NCI-H2107 (cell line): ENCODE results near the gene SSBP4.

Source experiments
- DNase-seq: peaks from one replicate; lab custom pipeline; 2025; lab: John Stamatoyannopoulos, UW

SSBP4 gene

DNA sequence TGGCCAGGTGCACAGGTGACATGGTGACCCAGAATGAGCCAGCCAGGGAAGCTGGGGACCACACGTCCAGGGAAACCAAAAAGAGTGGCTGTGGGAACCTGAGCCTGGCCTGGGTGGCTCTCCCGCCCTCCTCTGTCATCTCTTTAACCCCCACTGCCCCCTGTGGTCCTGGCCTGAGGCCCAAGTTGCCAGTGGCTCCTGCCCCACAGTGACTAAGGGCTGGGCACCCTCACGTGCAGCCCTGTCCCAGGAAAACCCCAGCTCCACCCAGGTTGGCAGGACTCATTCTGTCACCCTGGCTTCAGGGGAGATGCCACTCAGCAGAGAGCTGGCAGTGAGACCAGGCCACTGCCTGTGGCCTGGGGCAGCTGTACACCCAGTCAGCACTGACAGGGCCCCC, 49.3 kb downstream of the SSBP4 start:
- no peak for DNase-seq

DNA sequence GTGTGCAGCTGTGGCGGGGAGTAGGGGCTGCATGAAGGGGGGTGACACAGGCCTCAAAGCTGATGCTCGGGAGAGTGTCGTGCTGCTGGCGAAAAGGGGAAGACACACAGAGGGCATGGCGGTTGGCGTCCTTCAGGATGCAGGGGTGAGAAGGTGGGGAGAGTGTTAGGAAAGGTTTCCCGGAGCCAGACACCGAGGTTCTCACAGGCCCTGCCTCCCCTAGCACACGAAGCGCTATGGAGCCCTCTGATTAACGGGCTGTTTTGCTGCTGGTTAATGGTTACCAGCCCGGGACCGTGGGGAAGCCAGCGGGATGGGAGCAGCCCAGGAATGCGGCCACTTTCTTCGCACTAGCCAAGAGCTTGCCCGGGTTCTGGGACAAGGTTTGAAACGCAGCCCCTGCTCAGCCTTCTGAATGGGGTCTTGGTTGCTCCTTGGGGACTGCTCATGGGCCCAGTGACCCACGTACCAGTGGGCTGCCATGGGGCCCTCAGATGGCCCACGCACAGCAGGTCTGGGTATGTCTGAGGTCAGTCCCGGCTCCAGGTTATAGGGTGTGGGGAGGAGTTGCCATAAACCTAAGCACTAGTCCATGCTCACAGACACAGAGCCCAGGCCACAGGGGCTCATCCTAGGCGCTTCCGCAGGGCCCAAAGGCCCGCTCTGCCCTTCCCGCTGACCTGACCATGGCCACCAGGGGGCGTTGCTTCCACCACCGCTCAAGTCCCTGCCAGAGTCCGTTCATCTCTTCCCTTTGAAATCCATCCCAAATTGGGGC, 50.1 kb downstream of the SSBP4 start:
- no peak for DNase-seq

DNA sequence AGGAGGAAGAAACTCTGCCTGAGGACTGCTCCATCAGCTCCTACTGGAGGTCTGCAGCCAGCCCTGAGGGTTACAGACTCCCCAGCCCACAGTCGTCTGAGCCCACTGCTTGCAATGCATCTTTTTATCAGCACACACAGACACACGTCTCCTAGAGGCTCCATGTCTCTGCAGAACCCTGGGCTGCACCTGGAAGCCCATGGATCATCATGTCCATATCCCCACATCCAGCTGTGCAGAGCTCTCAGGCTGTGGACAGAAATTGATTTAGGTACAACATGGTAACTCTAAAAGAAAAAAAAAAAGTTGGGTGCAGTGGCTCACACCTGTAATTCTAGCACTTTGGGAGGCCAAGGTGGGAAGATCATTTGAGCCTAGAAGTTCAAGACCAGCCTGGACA, 51.6 kb downstream of the SSBP4 start:
- DNase-seq = no peak

DNA sequence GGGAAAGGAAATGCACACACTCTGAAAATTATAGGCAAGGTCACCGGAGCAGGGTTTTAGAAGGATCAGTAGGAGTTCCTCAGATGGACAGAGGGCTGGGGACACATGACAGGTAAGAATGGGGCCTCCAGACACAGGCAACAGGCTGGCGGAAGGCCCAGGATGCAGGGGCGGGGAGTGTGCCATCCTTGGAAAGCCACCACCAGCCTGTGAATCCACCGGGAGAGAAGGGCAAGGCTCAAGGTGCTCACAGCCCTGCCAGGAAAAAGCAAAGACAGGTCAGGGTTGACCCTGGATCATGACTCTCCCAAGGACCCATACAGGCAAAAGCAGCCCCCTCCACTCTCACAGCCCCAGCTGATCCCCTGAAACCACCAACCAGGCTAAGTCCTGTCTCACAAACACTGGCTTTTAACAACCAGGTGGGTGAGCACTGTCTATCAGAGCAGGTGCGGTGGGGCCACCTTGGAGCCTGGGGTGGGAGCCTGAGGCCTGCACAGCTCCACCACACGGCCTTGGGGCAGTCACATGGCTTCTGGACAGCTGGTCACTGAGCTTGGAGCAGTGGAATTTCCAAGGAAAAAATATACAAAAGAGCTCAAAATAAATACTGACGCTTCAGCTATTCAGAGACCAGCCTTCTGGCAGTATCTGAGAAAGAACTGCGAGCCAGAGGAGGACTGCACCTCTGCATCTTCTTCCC, 54.0 kb downstream of the SSBP4 start:
- no peak for DNase-seq

DNA sequence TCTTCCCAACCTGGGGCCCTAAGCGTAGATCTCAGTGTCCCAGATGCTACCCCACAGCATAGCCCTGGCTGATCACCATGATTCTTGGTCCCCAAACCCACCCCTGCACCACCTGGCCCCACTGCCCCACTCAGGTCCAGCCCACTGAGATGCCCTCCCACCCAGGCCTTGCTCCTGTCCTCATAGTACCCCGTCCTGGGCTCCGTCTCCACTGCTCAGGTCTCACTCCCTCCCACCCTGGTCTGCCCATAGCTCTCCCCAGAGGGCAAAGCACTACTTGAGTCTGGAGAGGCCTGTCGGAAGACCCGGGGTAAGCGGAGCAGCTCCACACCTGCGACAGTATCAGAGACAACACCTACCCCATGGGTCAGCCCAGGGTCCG, 54.5 kb downstream of the SSBP4 start:
- no peak for DNase-seq

DNA sequence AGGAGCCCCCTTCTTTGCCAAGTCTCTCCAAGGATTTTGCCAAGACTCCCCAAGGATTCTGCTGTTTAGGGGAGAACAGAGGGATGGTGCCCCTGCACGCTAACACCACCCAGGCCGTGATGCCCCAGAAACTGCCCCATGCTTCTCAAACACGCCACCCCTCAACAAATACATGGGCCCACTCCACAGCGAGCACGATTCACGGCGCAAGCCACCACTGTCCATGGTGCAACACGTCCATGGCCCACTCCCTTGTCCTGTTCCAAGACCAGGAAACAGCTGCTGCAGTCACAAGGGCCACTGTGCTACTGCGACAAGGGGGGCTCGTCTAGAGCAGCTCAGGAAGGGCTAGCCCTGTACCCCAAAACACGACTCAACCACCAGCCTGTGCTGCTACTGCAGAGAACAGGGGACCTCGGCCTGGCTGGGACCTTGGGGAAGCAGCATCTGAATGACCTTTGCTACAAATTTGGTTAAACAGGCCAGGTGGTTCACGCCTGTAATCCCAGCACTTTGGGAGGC, 55.2 kb downstream of the SSBP4 start:
- no peak for DNase-seq

DNA sequence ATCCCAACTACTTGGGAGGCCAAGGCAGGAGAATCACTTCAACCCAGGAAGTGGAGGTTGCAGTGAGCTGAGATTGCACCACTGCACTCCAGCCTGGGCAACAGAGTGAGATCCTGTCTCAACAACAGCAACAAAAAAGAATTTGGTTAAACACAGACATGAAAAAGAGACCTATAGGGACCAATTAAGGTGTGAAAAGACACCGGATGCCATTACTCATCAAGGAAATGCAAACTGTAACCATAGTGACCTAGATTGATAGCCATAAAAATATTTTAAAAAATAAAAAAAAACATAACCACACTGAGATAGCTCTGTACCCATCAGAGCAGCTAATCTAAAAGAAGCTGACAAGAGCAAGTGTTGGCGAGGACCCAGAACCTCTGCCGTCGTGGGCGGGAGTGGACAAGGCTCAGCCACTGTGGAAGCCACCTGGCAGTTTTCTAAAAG, 55.8 kb downstream of the SSBP4 start:
- no peak for DNase-seq

DNA sequence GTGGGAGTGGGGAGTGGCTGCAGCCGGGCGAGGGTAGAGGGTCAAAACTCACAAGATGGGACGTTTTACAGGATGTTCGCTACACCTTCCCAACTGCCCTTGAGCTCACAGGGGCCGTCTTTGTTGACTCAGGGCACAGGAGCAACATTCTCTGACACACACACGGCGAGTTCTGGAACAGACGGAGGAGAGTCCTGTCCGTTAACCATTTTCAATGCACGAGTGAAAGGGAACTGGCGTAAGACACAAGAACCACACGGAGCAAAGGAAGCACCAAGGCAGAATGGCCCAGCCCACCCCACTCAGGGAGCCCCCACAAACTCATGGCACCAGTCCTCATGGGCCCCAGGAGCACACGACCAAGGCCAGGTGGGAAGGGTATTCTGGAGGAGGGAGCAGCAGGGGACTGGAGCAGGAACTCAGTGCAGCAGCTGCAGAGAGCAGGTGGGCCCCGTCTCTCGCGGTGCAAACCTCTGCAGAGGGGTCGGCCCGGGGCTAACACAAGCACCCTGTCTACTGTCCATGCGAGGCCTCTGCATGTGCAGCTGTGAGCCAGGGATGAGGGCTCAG, 56.6 kb downstream of the SSBP4 start:
- DNase-seq = no peak

DNA sequence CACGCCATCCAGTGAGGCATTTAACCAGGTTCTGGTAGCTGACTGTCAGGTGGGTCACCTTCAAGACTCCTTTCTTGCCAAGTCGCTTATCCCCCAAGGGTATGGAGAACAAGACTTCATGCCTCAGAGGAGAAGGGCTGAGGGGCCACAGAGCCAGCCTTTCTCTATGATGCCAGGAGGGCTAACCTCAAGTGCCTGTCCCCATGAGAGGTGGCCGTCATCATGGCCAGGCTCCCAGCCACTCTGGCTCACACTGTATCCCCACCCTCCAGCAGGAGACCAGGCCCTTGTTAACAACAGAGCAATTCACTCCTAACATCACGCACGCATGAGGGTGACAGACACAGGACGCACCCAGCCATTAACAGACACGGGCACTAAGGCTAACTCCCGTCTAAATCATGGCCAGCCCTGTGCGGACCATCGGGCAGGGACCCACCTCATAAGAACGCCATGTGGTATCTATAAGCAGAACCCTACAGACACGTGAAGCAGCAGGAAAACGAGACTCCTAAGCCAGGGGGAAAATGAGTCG, 57.4 kb downstream of the SSBP4 start:
- no peak for DNase-seq

DNA sequence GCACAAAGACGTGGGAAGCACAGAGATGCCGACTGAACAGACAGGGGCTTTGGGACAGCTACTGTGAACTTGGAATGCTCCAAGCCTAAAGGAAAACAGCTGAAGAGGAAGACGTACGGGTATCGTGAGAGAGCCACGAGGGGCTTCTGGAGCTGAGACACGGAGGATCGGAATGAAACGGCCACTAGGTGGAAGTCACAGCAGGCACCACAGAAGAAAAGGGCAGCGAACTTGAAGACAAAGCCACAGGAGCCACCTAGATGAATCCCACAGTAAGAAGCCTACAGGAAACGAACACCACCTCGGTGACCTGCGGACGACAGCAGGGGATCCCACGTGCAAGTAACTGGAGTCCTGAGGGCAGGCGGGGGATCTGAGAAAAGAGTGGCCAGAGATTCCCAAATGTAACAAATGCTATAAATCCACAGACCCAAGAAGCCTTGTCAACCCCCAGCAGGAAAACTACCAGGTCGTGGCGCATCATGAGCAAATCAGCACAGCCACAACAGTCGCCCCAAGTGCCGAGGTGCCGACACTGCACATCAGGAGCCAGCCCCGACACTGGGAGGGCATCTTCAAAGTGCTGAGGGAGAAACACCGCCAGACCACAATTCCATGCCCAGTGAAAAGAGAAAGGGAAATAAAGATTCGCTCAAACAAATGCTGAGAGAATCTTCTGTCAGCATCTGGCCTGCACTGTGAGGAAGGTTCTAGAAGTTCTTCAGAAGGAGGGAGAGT, 58.0 kb downstream of the SSBP4 start:
- DNase-seq = no peak

DNA sequence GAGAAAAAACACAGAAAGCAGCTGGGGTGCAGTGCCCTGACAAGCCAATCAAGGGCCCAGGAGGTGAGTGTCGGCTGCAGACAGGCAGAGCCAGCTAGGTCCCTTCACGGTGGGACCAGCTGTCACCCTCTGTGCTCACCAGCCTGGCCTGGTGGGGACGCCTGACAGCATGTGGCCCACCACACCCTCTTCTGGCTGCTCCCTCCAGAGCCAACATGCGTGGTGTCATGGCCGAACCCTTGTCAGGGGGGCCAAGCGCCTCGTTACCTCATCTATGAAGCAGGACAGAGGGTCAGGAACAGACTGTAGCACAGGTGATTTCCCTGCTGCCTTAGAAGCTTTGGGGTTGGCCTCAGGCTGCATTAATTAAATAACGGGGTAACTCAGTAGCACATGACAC, 58.8 kb downstream of the SSBP4 start:
- DNase-seq = no peak

DNA sequence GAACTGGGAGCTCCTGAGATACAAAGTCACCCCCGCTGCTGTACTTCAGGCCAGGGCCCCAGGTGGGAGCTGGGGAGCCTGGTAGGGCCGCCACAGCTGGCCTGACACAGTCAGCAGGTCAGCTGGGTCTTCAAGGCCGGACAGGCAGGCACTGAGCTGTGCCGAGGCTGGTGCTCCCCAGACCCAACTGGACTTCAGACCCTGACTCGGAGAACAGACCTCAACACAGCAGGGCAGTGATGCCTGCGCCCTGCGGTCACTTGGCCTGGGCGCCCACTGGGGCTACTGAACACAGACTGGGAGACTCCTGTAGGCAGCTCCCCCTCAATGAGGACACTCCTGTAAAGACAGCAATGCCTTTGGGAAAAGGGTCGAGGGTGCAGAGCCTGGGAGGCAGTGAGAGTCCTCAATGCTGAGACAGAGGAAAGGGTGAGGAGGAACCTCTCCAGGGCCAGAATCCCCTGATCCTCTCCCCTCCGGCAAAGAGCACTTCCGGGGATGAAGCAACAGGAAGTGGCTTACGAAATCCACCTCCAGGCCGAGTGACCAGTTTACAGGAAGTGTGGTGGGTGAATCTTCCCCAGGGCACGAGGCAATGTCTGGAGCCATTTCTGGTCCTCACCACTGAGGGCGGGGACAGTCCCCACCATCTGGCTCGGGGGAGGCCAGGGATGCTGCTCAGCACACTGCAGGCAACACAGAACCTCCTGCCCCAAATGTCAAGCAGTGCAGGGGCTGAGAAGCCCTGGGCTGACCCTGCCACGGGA, 59.5 kb downstream of the SSBP4 start:
- DNase-seq = no peak

DNA sequence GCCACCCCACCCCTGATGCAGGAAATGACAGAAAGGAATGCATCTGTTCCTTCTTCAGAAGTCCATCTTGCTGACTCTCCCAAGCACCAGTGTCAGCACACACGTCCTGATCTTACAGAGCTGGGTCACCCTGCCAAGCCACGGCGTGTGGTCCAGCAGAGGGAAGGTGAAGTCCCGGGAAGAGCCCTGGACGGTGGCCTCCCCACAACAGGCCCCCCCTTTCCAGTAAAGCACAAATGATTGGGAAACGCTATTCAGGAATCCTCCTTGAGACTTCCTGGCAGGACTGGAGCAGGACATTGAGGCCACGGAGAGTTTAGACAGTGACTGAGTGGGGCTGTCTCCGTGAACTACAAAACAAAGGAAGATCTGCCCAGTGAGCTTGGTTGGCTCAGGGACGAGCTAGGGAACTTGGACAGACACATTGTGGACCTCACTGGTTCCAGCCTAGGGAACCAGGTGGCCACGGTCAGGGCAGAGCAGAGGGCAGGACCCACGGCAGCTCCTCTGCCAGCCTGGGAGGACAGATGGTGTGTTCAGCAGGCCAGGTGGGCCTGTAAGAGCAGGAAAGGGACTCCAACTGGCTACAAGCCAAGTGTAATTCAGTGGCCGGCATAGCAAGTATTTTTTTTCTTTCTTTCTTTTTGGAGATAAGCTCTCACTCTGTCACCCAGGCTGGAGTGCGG, 61.0 kb downstream of the SSBP4 start:
- no peak for DNase-seq

DNA sequence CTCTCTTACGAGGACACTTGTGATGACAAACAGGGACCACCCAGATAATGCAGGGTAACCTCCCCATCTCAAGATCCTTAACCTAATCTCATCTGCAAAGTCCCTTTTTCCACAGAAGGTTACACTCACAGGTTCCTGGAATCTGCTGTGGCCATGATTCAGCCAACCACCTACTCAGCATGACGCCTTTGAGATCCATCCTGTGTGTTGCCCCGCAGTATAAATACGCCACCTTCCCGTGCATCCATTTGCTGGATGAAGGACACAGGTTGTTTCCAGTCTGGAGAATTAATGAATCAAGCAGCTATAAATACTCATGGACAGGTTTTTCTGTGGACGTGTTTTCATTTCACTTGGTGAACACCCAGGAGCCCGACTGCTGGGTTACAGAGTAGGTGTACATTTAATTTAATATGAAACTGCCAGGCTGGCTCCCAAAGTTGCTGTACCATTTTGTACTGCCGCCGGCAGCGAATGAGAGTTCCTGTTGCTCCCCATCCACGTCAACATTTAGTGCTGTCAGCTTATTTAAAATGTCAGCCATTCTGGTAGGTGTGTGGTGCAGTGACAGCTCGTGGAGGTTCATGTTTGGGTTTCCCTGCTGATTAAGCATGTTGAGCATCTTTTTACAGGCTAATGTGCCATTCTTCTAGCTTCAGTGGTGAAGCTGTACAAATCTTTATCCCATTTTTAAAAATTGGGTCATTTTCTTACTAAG, 62.5 kb downstream of the SSBP4 start:
- no peak for DNase-seq

DNA sequence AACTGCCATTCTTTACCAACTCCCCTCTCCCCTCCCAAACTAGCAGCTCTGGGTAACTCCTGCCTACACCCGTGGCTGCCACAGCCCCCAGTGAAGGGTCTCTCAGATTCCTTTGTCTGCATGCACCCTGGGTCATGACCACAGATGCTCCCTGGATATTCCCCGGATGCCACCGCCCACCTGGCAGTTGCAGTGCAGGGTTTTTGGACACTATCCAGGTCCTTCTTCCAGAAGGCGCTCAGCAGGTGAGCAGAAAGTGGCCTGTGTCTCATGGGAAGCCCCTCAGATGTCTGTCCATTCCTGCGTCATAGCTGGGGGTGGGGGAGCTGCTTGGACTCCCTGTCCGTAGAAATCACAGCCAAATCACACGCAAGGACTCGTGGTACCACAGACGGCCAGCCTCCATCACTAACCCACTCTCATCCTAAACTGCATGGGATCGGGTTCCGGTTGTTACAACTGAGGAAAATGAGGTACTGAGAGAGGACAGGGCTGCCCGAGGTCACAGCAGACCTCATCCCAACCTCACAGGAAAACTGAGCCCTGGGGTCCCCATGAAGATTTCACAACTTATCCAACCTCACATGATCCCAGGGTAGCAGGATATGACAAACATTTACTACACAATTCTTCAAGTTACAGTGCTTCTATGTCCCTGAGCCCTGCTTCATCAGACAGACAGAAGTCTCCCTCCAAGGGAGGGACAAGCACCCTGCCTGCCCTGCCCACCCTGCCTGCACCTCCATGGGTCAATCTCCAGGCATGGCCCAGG, 64.1 kb downstream of the SSBP4 start:
- DNase-seq = no peak
